ENCODE measurements around the gene ZNF780B.

The ZNF780B gene

GRCh38 chr19:39998501-39998900 lies 57.5 kb downstream of the ZNF780B start:
- Histone ChIP-seq H3K4me1 (ENCODE audit: control insufficient read depth, insufficient read depth, low read length) (peaks cover 15% of the 10 kb centered on the region), H3K9ac (ENCODE audit: low read length in 2 of 2) (no peak overlapping the region), H3K4me3 (ENCODE audit: low read length in 2 of 2) (no peak overlapping the region), H3K27ac (ENCODE audit: low read length) (no peak overlapping the region), H3K36me3 (ENCODE audit: control insufficient read depth in 2 of 2, insufficient read depth in 2 of 2, low read length in 2 of 2) (peaks cover 3 to 5% of the 10 kb centered on the region in 2 donors), H3K27me3 (ENCODE audit: control insufficient read depth in 1 of 2, insufficient read depth in 2 of 2, low read length in 2 of 2) (no peaks in the 10 kb centered on the region), H3K9me3 (ENCODE audit: control insufficient read depth in 2 of 2, low read length in 2 of 2) (peaks cover 0 to 2% of the 10 kb centered on the region in 2 donors)

DNA sequence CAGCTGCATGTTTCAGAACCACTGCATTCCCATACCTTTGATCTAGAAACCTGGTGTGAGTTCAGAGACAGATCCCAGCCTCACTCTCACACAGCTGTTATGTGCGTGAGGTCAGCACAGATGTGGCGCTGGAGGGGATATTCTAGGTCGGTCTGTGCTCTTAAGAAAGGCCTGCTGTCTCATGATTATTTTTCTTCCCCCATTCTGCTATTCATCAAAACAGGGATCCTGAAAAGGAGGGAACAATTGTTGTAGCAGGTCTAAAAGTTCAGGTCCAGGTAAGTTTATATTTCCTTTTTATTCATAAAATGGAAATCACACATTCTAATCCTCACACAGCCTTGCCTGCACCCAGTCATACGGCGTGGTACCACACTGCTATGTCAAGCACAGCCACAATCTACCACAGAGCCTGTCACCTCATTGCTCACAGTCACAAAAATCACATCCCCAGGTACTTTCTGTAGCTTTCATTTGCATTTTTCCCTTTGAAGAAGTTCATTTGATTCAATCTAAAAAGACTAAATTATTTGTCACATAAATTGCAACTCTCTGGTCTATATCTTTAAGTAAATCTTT lies 58.3 kb downstream of the ZNF780B start:
- Histone ChIP-seq H3K4me3 (ENCODE audit: low read length in 2 of 2) (peak overlapping the region; percentile 97), H3K9ac (ENCODE audit: low read length in 2 of 2) (peak overlapping the region; percentile 96 to 97), H3K27ac (ENCODE audit: low read length) (peak overlapping the region; percentile 76)

DNA sequence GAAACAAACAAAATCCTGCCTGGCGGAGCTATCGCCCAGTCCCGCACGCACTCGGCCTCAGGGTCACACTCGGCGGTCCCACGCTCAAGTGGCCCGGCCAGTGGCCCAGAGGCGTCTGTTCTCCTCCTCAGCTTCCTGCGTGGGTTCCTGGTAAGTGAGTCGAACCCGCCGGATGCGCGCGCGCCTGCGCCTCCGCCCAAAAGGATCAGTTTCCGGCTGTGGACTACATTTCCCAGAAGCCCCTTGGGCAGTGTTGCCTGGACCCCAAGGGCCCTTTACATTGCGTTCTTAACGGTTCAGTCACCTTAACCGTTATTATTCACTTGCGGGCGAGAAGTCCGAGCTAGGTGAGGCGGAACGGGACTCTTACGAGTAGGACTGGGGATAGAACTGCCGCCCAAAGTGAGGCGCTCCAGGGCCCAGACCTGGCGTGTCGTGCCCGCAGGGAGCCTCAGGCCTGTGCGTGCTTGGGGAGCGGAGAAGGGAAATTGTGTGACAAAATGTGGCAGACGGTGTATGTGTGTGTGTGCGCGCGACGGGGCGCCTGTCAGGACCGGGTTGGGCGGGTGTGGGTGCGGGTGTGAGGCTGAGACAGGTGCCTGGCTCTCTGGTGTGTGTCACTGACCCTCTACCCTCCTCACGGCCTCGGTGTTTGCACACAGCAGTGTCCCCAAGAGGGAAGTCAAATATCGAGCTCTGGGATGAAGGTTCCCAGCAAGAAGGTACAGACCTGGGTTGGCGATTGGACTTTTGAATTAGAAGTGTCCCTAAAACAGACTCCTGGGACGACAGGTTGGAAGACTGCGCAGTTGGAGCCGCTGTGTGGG lies 59.0 kb downstream of the ZNF780B start, which contains the start of gene ZNF546:
TSS of gene ZNF546 (plus strand) at position 250 of the 827 bp plus-strand sequence. CDS start 1,267 bp downstream, outside the sequence.
- no peaks in the 10 kb centered on the region for H3K27me3 ChIP-seq (ENCODE audit: control insufficient read depth in 1 of 2, insufficient read depth in 2 of 2, low read length in 2 of 2)
- peak within 1 kb of the TSS; percentile 96 to 97 for H3K9ac ChIP-seq (ENCODE audit: low read length in 2 of 2)
- peak within 1 kb of the TSS; percentile 76 for H3K27ac ChIP-seq (ENCODE audit: low read length)
- peaks cover 0 to 2% of the 10 kb centered on the region in 2 donors for H3K9me3 ChIP-seq (ENCODE audit: control insufficient read depth in 2 of 2, low read length in 2 of 2)
- H3K4me1 ChIP-seq (ENCODE audit: control insufficient read depth, insufficient read depth, low read length) = peaks cover 15% of the 10 kb centered on the region
- H3K36me3 ChIP-seq (ENCODE audit: control insufficient read depth in 2 of 2, insufficient read depth in 2 of 2, low read length in 2 of 2) = peaks cover 3 to 5% of the 10 kb centered on the region in 2 donors
- H3K4me3 ChIP-seq (ENCODE audit: low read length in 2 of 2) = peak within 1 kb of the TSS; percentile 97

More for the DNA sequence above, 58.3 kb downstream of the ZNF780B start:
- no peaks in the 10 kb centered on the region for H3K27me3 ChIP-seq (ENCODE audit: control insufficient read depth in 1 of 2, insufficient read depth in 2 of 2, low read length in 2 of 2)
- peaks cover 15% of the 10 kb centered on the region for H3K4me1 ChIP-seq (ENCODE audit: control insufficient read depth, insufficient read depth, low read length)
- H3K36me3 ChIP-seq (ENCODE audit: control insufficient read depth in 2 of 2, insufficient read depth in 2 of 2, low read length in 2 of 2) = peaks cover 3 to 5% of the 10 kb centered on the region in 2 donors
- H3K9me3 ChIP-seq (ENCODE audit: control insufficient read depth in 2 of 2, low read length in 2 of 2) = peaks cover 0 to 2% of the 10 kb centered on the region in 2 donors

GRCh38 chr19:39996218-39996810 lies 59.7 kb downstream of the ZNF780B start:
- Histone ChIP-seq H3K9ac (ENCODE audit: low read length in 2 of 2) (peak overlapping the region; percentile 96 to 97), H3K4me1 (ENCODE audit: control insufficient read depth, insufficient read depth, low read length) (peaks cover 15% of the 10 kb centered on the region), H3K9me3 (ENCODE audit: control insufficient read depth in 2 of 2, low read length in 2 of 2) (peaks cover 0 to 2% of the 10 kb centered on the region in 2 donors), H3K27me3 (ENCODE audit: control insufficient read depth in 1 of 2, insufficient read depth in 2 of 2, low read length in 2 of 2) (no peaks in the 10 kb centered on the region), H3K27ac (ENCODE audit: low read length) (peak overlapping the region; percentile 76), H3K4me3 (ENCODE audit: low read length in 2 of 2) (peak overlapping the region; percentile 97), H3K36me3 (ENCODE audit: control insufficient read depth in 2 of 2, insufficient read depth in 2 of 2, low read length in 2 of 2) (peaks cover 3 to 5% of the 10 kb centered on the region in 2 donors)

- H3K9me3 ChIP-seq (ENCODE audit: control insufficient read depth in 2 of 2, low read length in 2 of 2) = peaks cover 0 to 2% of the 10 kb centered on the region in 2 donors
- no peaks in the 10 kb centered on the region for H3K27me3 ChIP-seq (ENCODE audit: control insufficient read depth in 1 of 2, insufficient read depth in 2 of 2, low read length in 2 of 2)
- H3K4me3 ChIP-seq (ENCODE audit: low read length in 2 of 2) = peak overlapping the region in 1 of 2 donors; percentile 97
- H3K4me1 ChIP-seq (ENCODE audit: control insufficient read depth, insufficient read depth, low read length) = peaks cover 15% of the 10 kb centered on the region
- H3K27ac ChIP-seq (ENCODE audit: low read length) = no peak overlapping the region
- no peak overlapping the region for H3K9ac ChIP-seq (ENCODE audit: low read length in 2 of 2)
- H3K36me3 ChIP-seq (ENCODE audit: control insufficient read depth in 2 of 2, insufficient read depth in 2 of 2, low read length in 2 of 2) = peaks cover 3% of the 10 kb centered on the region in 2 donors
Measured at GRCh38 chr19:39995794-39996193, 60.2 kb downstream of the ZNF780B start.

- peaks cover 15% of the 10 kb centered on the region for H3K4me1 ChIP-seq (ENCODE audit: control insufficient read depth, insufficient read depth, low read length)
- H3K9ac ChIP-seq (ENCODE audit: low read length in 2 of 2) = no peak overlapping the region
- no peak overlapping the region for H3K4me3 ChIP-seq (ENCODE audit: low read length in 2 of 2)
- H3K27me3 ChIP-seq (ENCODE audit: control insufficient read depth in 1 of 2, insufficient read depth in 2 of 2, low read length in 2 of 2) = no peaks in the 10 kb centered on the region
- no peaks in the 10 kb centered on the region for H3K36me3 ChIP-seq (ENCODE audit: control insufficient read depth in 2 of 2, insufficient read depth in 2 of 2, low read length in 2 of 2)
- H3K27ac ChIP-seq (ENCODE audit: low read length) = no peak overlapping the region
- H3K9me3 ChIP-seq (ENCODE audit: control insufficient read depth in 2 of 2, low read length in 2 of 2) = peaks cover 0 to 2% of the 10 kb centered on the region in 2 donors
Measured at GRCh38 chr19:39994361-39994760, 61.7 kb downstream of the ZNF780B start.

DNA sequence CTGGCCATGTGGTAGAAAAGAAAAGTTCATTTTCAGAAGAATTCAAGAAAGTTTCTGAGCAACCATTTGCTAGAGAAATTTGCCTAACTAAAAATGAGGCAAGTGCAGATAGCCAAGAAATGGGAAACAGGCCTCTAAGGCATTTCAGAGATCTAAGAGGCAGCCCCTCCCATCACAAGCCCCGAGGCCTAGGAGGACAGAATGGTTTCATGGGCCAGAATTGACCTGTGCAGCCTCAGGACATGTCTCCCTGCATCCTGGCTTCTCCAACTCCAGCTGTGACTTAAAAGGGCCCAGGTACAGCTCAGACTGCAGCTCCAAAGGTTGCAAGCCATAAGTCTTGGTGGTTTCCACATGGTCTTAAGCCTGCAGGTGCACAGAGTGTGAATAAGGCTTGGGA lies 62.4 kb downstream of the ZNF780B start:
- Histone ChIP-seq H3K4me1 (ENCODE audit: control insufficient read depth, insufficient read depth, low read length) (peaks cover 15% of the 10 kb centered on the region), H3K9ac (ENCODE audit: low read length in 2 of 2) (no peak overlapping the region), H3K36me3 (ENCODE audit: control insufficient read depth in 2 of 2, insufficient read depth in 2 of 2, low read length in 2 of 2) (no peaks in the 10 kb centered on the region), H3K4me3 (ENCODE audit: low read length in 2 of 2) (no peak overlapping the region), H3K27ac (ENCODE audit: low read length) (no peak overlapping the region), H3K27me3 (ENCODE audit: control insufficient read depth in 1 of 2, insufficient read depth in 2 of 2, low read length in 2 of 2) (no peaks in the 10 kb centered on the region), H3K9me3 (ENCODE audit: control insufficient read depth in 2 of 2, low read length in 2 of 2) (peaks cover 0 to 2% of the 10 kb centered on the region in 2 donors)

GRCh38 chr19:39987596-39987995 lies 68.4 kb downstream of the ZNF780B start:
- H3K9me3 ChIP-seq (ENCODE audit: control insufficient read depth in 2 of 2, low read length in 2 of 2) = peaks cover 0 to 6% of the 10 kb centered on the region in 2 donors

GRCh38 chr19:39987167-39987566 lies 68.9 kb downstream of the ZNF780B start:
- H3K36me3 ChIP-seq (ENCODE audit: control insufficient read depth in 2 of 2, insufficient read depth in 2 of 2, low read length in 2 of 2) = peaks cover 0 to 2% of the 10 kb centered on the region in 2 donors
- peaks cover 0 to 6% of the 10 kb centered on the region in 2 donors for H3K9me3 ChIP-seq (ENCODE audit: control insufficient read depth in 2 of 2, low read length in 2 of 2)
- H3K4me1 ChIP-seq (ENCODE audit: control insufficient read depth, insufficient read depth, low read length) = no peaks in the 10 kb centered on the region
- H3K27me3 ChIP-seq (ENCODE audit: control insufficient read depth in 1 of 2, insufficient read depth in 2 of 2, low read length in 2 of 2) = no peaks in the 10 kb centered on the region
- H3K9ac ChIP-seq (ENCODE audit: low read length in 2 of 2) = no peak overlapping the region
- no peak overlapping the region for H3K27ac ChIP-seq (ENCODE audit: low read length)
- no peak overlapping the region for H3K4me3 ChIP-seq (ENCODE audit: low read length in 2 of 2)

More at GRCh38 chr19:39987596-39987995, 68.4 kb downstream of the ZNF780B start:
- Histone ChIP-seq H3K9ac (ENCODE audit: low read length in 2 of 2) (no peak overlapping the region), H3K4me1 (ENCODE audit: control insufficient read depth, insufficient read depth, low read length) (no peaks in the 10 kb centered on the region), H3K36me3 (ENCODE audit: control insufficient read depth in 2 of 2, insufficient read depth in 2 of 2, low read length in 2 of 2) (peaks cover 0 to 2% of the 10 kb centered on the region in 2 donors), H3K27me3 (ENCODE audit: control insufficient read depth in 1 of 2, insufficient read depth in 2 of 2, low read length in 2 of 2) (no peaks in the 10 kb centered on the region), H3K4me3 (ENCODE audit: low read length in 2 of 2) (no peak overlapping the region), H3K27ac (ENCODE audit: low read length) (no peak overlapping the region)

DNA sequence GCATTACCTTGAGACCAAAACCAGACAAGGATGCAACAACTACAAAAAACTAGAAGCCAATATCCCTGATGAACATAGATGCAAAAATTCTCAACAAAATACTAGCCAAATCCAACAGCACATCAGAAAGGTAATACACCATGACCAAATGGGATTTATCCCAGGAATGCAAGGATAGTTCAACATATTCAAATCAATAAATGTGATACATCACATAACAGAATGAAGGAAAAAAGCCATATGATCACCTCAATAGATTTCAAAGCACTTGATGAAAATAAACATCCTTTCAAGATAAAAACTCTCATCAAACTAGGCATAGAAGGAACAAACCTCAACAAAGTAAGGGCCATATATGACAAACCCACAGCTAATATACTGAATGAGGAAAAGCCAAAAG lies 69.4 kb downstream of the ZNF780B start:
- H3K4me3 ChIP-seq (ENCODE audit: low read length in 2 of 2) = no peak overlapping the region
- peaks cover 0 to 2% of the 10 kb centered on the region in 2 donors for H3K36me3 ChIP-seq (ENCODE audit: control insufficient read depth in 2 of 2, insufficient read depth in 2 of 2, low read length in 2 of 2)
- H3K9ac ChIP-seq (ENCODE audit: low read length in 2 of 2) = no peak overlapping the region
- no peaks in the 10 kb centered on the region for H3K4me1 ChIP-seq (ENCODE audit: control insufficient read depth, insufficient read depth, low read length)
- no peaks in the 10 kb centered on the region for H3K27me3 ChIP-seq (ENCODE audit: control insufficient read depth in 1 of 2, insufficient read depth in 2 of 2, low read length in 2 of 2)
- no peak overlapping the region for H3K27ac ChIP-seq (ENCODE audit: low read length)
- peaks cover 0 to 6% of the 10 kb centered on the region in 2 donors for H3K9me3 ChIP-seq (ENCODE audit: control insufficient read depth in 2 of 2, low read length in 2 of 2)

All from stomach smooth muscle (tissue), 2 donors.